Measurements from ENCODE around the gene LCE2A.
"Not testable (repeated sequence)": the region's sequence is repeated elsewhere in the genome, so short reads cannot be mapped to it uniquely, and the experiment has no call there.

Gene LCE2A

DNA sequence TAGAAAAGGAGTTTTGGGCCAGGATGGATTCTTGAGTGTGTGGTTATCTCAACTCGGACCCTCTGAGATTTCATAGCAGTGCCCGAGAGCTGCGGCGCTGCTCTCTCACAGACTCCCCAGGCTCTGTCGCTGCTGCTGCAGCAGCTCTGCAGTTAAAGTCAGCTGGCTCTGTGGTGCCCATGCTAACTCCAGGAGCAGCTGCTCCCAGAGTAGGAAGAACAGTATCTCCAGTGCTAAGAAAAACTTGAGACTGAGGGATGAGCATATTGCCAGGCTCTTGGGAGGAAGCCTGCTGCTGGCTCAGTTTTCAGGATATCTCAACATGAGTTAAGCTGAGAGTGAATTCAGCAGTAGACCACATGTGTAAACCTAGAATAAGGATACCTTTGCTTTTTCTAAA is 30.5 kb upstream of the LCE2A start:
- DNase-seq (ENCODE audit: low read depth), result no peak
- TF ChIP-seq, protein P1, sequence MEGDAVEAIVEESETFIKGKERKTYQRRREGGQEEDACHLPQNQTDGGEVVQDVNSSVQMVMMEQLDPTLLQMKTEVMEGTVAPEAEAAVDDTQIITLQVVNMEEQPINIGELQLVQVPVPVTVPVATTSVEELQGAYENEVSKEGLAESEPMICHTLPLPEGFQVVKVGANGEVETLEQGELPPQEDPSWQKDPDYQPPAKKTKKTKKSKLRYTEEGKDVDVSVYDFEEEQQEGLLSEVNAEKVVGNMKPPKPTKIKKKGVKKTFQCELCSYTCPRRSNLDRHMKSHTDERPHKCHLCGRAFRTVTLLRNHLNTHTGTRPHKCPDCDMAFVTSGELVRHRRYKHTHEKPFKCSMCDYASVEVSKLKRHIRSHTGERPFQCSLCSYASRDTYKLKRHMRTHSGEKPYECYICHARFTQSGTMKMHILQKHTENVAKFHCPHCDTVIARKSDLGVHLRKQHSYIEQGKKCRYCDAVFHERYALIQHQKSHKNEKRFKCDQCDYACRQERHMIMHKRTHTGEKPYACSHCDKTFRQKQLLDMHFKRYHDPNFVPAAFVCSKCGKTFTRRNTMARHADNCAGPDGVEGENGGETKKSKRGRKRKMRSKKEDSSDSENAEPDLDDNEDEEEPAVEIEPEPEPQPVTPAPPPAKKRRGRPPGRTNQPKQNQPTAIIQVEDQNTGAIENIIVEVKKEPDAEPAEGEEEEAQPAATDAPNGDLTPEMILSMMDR (IDR thresholded peaks at IDR 0.05; ENCODE audit: low read depth, low read length, missing control alignments), result no peak
- H3K4me3 ChIP-seq (ENCODE audit: low read depth, low read length), result no peak overlapping the region

- TF ChIP-seq, protein P1 (IDR thresholded peaks at IDR 0.05; ENCODE audit: low read depth, low read length, missing control alignments), result no peak
- no peak overlapping the region for H3K4me3 ChIP-seq (ENCODE audit: low read depth, low read length)
- no peak for DNase-seq (ENCODE audit: low read depth)
These were observed 25.1 kb upstream of the LCE2A start for GRCh38 chr1:152673016-152673415.

DNA sequence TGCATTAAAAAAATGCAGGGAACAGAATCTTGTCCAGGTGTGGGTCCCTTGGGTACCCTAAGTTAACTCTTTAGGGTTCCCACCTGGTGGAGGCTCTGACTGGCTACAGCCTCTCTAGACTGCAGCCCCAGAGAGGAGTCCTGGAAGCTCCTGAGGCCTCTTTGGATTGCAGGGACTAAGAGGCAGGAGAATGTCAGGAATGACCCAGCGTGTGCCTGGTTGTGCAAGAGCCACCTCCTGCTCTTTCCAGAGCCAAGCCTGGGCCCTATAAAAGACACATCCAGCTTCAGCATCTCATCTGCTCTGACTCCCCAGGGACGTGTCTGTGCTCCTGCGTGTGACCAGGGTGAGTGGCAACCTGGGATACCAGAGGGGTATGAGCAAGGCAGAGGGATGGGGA is 23.2 kb upstream of the LCE2A start, which contains the start of gene LCE2C:
Gene LCE2C (plus strand): TSS at position 297 of the 400 bp plus-strand sequence. CDS start 737 bp downstream, outside the sequence.
- not testable (repeated sequence) for DNase-seq (ENCODE audit: low read depth); H3K4me3 ChIP-seq (ENCODE audit: low read depth, low read length)

GRCh38 chr1:152679459-152679858 is 18.7 kb upstream of the LCE2A start:
- TF ChIP-seq, protein P1 (IDR thresholded peaks at IDR 0.05; ENCODE audit: low read depth, low read length, missing control alignments), result no peak
- no peak for DNase-seq (ENCODE audit: low read depth)
- no peak overlapping the region for H3K4me3 ChIP-seq (ENCODE audit: low read depth, low read length)

GRCh38 chr1:152681616-152682015 is 16.5 kb upstream of the LCE2A start:
- TF ChIP-seq, protein P1 (IDR thresholded peaks at IDR 0.05; ENCODE audit: low read depth, low read length, missing control alignments), result no peak
- no peak for DNase-seq (ENCODE audit: low read depth)
- H3K4me3 ChIP-seq (ENCODE audit: low read depth, low read length), result no peak overlapping the region

- H3K4me3 ChIP-seq (ENCODE audit: low read depth, low read length), result no peak overlapping the region
- TF ChIP-seq, protein P1 (IDR thresholded peaks at IDR 0.05; ENCODE audit: low read depth, low read length, missing control alignments), result no peak
- DNase-seq (ENCODE audit: low read depth), result no peak
These were observed 14.3 kb upstream of the LCE2A start for GRCh38 chr1:152683846-152684245.

GRCh38 chr1:152685823-152686222 is 12.3 kb upstream of the LCE2A start, which contains the start of gene LCE2B:
LCE2B (plus strand) TSS chr1:152686123; CDS start chr1:152686844, 721 bp downstream.
- DNase-seq (ENCODE audit: low read depth); H3K4me3 ChIP-seq (ENCODE audit: low read depth, low read length): not testable (repeated sequence)

GRCh38 chr1:152699746-152700145 is 1.6 kb downstream of the LCE2A start:
- no peak overlapping the region for H3K4me3 ChIP-seq (ENCODE audit: low read depth, low read length)
- TF ChIP-seq, protein P1 (IDR thresholded peaks at IDR 0.05; ENCODE audit: low read depth, low read length, missing control alignments), result no peak
- DNase-seq (ENCODE audit: low read depth), result no peak
